Measurements from ENCODE around the gene DCDC1. TPM values are rescaled to one million over a fixed set of nuclear protein-coding genes. Genes with fewer than 3 reads are reported as not detected.

The DCDC1 gene
- total RNA-seq, 1 experiment from 2014 or later: not detected

- intact Hi-C loops (cut with micrococcal nuclease; ENCODE audit: unreplicated experiment): no loop called here
- in situ Hi-C loops (cut with HindIII; ENCODE audit: low pct_unique_long_range_greater_than_20kb, low sequenced_read_pairs): no loop called here
- Histone ChIP-seq H3K4me1 (ENCODE audit: control insufficient read depth, insufficient read depth, low read length) (no peaks in the 10 kb centered on the region), H3K27ac (ENCODE audit: low read length) (no peak overlapping the region), H3K4me3 (ENCODE audit: low read depth in 2 of 2, low read length in 2 of 2) (no peak overlapping the region), H3K9me3 (ENCODE audit: control insufficient read depth, insufficient read depth, low read depth, low read length) (no peaks in the 10 kb centered on the region), H3K27me3 (ENCODE audit: control insufficient read depth, insufficient read depth, low read length) (no peaks in the 10 kb centered on the region), H3K36me3 (ENCODE audit: control insufficient read depth, insufficient read depth, low read length) (no peaks in the 10 kb centered on the region)
- DNase-seq (ENCODE audit: low read depth, low spot score) (no peak), ATAC-seq (no peak)
- ChIA-PET CTCF (no interaction called here), POLR2A (no interaction called here)
- BruUV-seq (replicated peaks): no TSS peak
- TF ChIP-seq SIN3A (IDR thresholded peaks at IDR 0.05; ENCODE audit: borderline replicate concordance, insufficient read depth, low read depth, low read length) (no peak), POLR2AphosphoS5 (IDR thresholded peaks at IDR 0.05; ENCODE audit: low read depth, low read length) (no peak), CTCF (IDR thresholded peaks at IDR 0.05) (no peak), TCF7L2 (IDR thresholded peaks at IDR 0.05; ENCODE audit: low read depth, low read length) (no peak), REST (IDR thresholded peaks at IDR 0.05; ENCODE audit: insufficient read depth in 1 of 2, low read depth in 2 of 2, low read length in 1 of 2) (no peak)
Measured at GRCh38 chr11:31419138-31419537, 49.6 kb upstream of the DCDC1 start.

GRCh38 chr11:31417816-31418215 lies 48.3 kb upstream of the DCDC1 start:
- no peaks in the 10 kb centered on the region for H3K9me3 ChIP-seq (ENCODE audit: control insufficient read depth, insufficient read depth, low read depth, low read length)
- no peaks in the 10 kb centered on the region for H3K36me3 ChIP-seq (ENCODE audit: control insufficient read depth, insufficient read depth, low read length)
- no peaks in the 10 kb centered on the region for H3K27me3 ChIP-seq (ENCODE audit: control insufficient read depth, insufficient read depth, low read length)
- ATAC-seq (no peak), DNase-seq (ENCODE audit: low read depth, low spot score) (no peak)
- ChIA-PET POLR2A (no interaction called here), CTCF (no interaction called here)
- no peak overlapping the region for H3K27ac ChIP-seq (ENCODE audit: low read length)
- TF ChIP-seq REST (IDR thresholded peaks at IDR 0.05; ENCODE audit: insufficient read depth in 1 of 2, low read depth in 2 of 2, low read length in 1 of 2): no peak
- no peak for TF ChIP-seq TCF7L2 (IDR thresholded peaks at IDR 0.05; ENCODE audit: low read depth, low read length)
- no peak for TF ChIP-seq SIN3A (IDR thresholded peaks at IDR 0.05; ENCODE audit: borderline replicate concordance, insufficient read depth, low read depth, low read length)
- TF ChIP-seq POLR2AphosphoS5 (IDR thresholded peaks at IDR 0.05; ENCODE audit: low read depth, low read length): no peak
- no peak for TF ChIP-seq CTCF (IDR thresholded peaks at IDR 0.05)
- no TSS peak for BruUV-seq (replicated peaks)
- in situ Hi-C loops (cut with HindIII; ENCODE audit: low pct_unique_long_range_greater_than_20kb, low sequenced_read_pairs) (no loop called here), intact Hi-C loops (cut with micrococcal nuclease; ENCODE audit: unreplicated experiment) (no loop called here)
- H3K4me3 ChIP-seq (ENCODE audit: low read depth in 2 of 2, low read length in 2 of 2): no peak overlapping the region
- H3K4me1 ChIP-seq (ENCODE audit: control insufficient read depth, insufficient read depth, low read length): no peaks in the 10 kb centered on the region

Measured in Panc1 (cell line).